Measurements from ENCODE around the gene LSM14B.

The LSM14B gene

DNA sequence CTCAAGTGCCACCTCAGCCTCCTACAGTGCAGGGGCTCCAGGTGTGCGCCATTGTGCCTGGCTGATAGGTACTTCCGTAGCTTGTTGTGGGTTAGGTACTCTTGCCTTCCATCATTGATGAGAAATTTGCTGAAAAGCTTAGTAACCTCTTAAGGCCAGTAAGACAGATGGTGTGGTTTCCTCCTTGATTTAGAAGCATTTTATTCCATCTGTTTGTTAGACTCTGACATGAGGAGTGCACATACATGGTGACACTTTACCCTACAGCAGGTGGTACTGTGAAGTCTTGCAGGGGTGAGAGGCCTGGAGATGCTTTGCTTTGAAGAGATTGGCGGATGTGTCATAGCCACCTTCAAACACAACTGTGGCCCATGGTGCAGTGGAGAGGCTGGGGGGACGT lies 45.8 kb downstream of the LSM14B start:
- Histone ChIP-seq H3K9ac (ENCODE audit: insufficient read length) (no peak overlapping the region), H3K9me3 (ENCODE audit: low read depth, low read length) (no peaks in the 10 kb centered on the region), H3K27ac (no peak overlapping the region), H3K4me3 (no peak overlapping the region), H3K36me3 (ENCODE audit: insufficient read depth, low read length) (peaks cover 20% of the 10 kb centered on the region; the same call in 1 of the 2 replicates)
- TF ChIP-seq POLR2AphosphoS5 (IDR thresholded peaks at IDR 0.05; ENCODE audit: borderline replicate concordance, low read depth, low read length) (no peak), EZH2 (IDR thresholded peaks at IDR 0.05) (no peak), FOXP2 (optimal IDR thresholded peaks at IDR 0.05; ENCODE audit: control extremely low read depth, extremely low read length, insufficient read depth) (no peak)
- DNase-seq (ENCODE audit: low read depth, low spot score): no peak

DNA sequence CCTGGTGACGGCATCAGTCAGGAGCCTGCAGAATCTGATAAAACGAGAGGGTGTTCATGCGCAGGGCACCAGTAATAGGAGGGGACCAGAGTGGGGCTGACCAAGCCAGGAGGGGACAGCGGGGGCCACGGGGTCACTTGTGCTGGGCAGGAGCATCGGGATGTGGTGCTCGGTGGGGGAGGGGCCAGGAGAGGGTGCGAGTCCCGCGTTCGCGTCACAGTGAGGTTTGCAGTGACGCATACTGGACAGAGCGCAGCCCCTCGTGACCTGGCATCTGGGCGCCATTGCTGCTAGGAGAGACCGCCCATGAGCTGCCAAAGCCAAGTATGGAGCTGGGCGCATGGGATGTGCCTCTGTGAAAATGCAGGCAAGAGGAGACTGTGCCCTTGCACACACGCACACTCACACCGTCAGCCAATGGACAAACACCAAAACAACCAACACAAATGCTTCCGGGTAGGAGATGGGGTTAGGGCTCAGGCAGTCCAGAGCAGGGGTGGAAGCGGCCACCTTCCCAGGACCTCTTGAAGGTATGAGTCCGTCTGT lies 46.7 kb downstream of the LSM14B start:
- H3K36me3 ChIP-seq (ENCODE audit: insufficient read depth, low read length): peaks cover 20% of the 10 kb centered on the region; the same call in 1 of the 2 replicates
- no peak overlapping the region for H3K27ac ChIP-seq
- H3K9ac ChIP-seq (ENCODE audit: insufficient read length): no peak overlapping the region
- no peak for DNase-seq (ENCODE audit: low read depth, low spot score)
- H3K4me3 ChIP-seq: no peak overlapping the region
- no peaks in the 10 kb centered on the region for H3K9me3 ChIP-seq (ENCODE audit: low read depth, low read length)
- no peak for TF ChIP-seq POLR2AphosphoS5 (IDR thresholded peaks at IDR 0.05; ENCODE audit: borderline replicate concordance, low read depth, low read length)

DNA sequence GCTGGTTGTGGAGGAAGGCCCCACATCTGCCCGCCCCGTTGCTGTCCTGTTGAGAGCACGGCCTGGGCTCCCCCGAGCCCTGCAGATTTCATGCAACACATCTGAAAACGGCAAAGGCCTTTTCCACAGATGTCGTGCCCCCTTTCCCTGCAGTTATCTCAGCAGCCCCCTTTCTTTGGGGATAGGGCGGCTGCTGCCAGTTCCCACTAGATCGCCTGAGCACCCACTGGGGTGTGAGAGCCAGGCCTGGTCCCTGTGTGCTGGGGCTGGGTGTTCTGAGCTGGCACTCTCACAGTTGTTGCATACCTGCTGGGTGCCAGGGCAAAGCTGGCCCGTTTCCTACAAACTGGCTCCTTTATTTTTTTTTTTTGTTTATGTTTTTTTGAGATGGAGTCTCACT lies 48.3 kb downstream of the LSM14B start:
- no peaks in the 10 kb centered on the region for H3K9me3 ChIP-seq (ENCODE audit: low read depth, low read length)
- no peak for DNase-seq (ENCODE audit: low read depth, low spot score)
- no peak for TF ChIP-seq POLR2AphosphoS5 (IDR thresholded peaks at IDR 0.05; ENCODE audit: borderline replicate concordance, low read depth, low read length)
- no peak for TF ChIP-seq FOXP2 (optimal IDR thresholded peaks at IDR 0.05; ENCODE audit: control extremely low read depth, extremely low read length, insufficient read depth)
- TF ChIP-seq EZH2 (IDR thresholded peaks at IDR 0.05): no peak
- no peak overlapping the region for H3K27ac ChIP-seq
- no peak overlapping the region for H3K4me3 ChIP-seq
- H3K9ac ChIP-seq (ENCODE audit: insufficient read length): no peak overlapping the region
- peaks cover 9% of the 10 kb centered on the region; the same call in 1 of the 2 replicates for H3K36me3 ChIP-seq (ENCODE audit: insufficient read depth, low read length)

DNA sequence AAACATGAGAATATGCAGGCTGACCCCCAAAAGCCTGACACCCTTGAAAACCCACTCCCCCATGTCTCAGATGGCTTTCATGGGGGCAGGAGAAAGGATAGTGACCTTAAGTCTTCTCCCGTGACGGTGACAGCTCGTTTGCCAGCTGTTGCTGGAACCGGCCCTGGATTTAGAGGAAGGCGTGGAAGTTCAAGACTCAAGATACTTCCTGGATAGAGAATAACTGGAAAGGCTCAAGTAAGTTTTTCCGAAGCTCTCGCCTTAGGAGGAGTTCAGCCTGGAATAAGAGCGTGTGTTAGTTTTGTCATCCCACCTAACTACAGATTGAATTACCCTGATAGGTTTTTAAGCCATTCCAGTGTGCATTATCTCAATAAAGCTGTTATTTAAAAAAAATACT lies 49.0 kb downstream of the LSM14B start:
- DNase-seq (ENCODE audit: low read depth, low spot score): no peak
- Histone ChIP-seq H3K27ac (no peak overlapping the region), H3K4me3 (no peak overlapping the region), H3K9ac (ENCODE audit: insufficient read length) (no peak overlapping the region), H3K36me3 (ENCODE audit: insufficient read depth, low read length) (peaks cover 2% of the 10 kb centered on the region; the same call in 1 of the 2 replicates), H3K9me3 (ENCODE audit: low read depth, low read length) (no peaks in the 10 kb centered on the region)
- no peak for TF ChIP-seq FOXP2 (optimal IDR thresholded peaks at IDR 0.05; ENCODE audit: control extremely low read depth, extremely low read length, insufficient read depth)
- no peak for TF ChIP-seq EZH2 (IDR thresholded peaks at IDR 0.05)
- no peak for TF ChIP-seq POLR2AphosphoS5 (IDR thresholded peaks at IDR 0.05; ENCODE audit: borderline replicate concordance, low read depth, low read length)

DNA sequence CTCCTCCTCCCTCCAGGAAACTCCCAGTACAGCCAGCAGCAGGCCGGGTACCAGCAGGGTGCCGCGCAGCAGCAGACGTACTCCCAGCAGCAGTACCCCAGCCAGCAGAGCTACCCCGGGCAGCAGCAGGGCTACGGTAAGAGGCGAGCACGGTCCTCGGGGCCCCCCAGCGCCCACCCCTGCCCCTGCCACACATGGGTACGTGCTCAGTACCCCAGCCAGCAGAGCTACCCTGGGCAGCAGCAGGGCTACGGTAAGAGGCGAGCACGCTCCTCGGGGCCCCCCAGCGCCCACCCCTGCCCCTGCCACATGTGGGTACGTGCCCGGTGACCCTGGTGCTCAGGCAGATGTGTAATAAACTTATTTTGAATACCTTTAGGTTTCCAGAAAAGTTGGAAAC lies 50.4 kb downstream of the LSM14B start:
- H3K9ac ChIP-seq (ENCODE audit: insufficient read length): no peak overlapping the region
- TF ChIP-seq POLR2AphosphoS5 (IDR thresholded peaks at IDR 0.05; ENCODE audit: borderline replicate concordance, low read depth, low read length): no peak
- no peak for TF ChIP-seq EZH2 (IDR thresholded peaks at IDR 0.05)
- TF ChIP-seq FOXP2 (optimal IDR thresholded peaks at IDR 0.05; ENCODE audit: control extremely low read depth, extremely low read length, insufficient read depth): no peak
- H3K4me3 ChIP-seq: no peak overlapping the region
- no peaks in the 10 kb centered on the region for H3K9me3 ChIP-seq (ENCODE audit: low read depth, low read length)
- no peaks in the 10 kb centered on the region; the same call in 1 of the 2 replicates for H3K36me3 ChIP-seq (ENCODE audit: insufficient read depth, low read length)
- H3K27ac ChIP-seq: no peak overlapping the region
- no peak for DNase-seq (ENCODE audit: low read depth, low spot score)

DNA sequence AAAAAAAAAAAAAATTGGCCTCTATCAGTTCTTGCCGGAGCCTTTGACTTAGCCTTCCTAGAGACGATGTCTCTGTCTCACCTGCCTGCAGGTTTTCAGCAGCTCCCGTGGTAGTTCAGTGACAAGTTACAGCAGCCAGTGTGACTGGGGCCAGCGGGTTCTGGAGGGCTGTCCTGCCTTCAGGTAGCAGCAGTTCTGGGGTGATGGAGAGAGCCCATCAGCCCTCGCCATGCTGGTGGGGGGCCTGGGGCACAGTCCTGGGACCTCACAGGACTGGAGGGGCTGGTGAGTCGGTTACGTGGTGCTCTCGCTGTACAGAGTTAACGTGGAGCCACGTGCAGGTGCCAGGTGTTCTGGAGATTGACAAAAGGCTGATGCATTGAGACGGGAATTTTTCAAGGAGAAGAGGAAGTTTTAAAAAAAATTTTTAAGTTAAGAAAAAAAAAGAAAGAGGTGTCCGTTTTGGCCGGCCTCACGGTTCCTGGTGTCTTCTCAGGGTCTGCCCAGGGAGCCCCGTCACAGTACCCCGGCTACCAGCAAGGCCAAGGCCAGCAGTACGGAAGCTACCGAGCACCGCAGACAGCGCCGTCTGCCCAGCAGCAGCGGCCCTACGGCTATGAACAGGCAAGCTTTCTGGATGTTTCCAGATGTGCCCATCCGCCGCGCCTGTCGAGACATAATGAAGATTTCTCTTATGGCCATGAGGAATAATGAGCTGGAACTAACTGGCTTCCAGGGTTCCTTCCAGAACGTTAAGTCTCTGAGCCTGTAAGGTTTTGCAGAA lies 51.9 kb downstream of the LSM14B start:
- Histone ChIP-seq H3K9me3 (ENCODE audit: low read depth, low read length) (no peaks in the 10 kb centered on the region), H3K36me3 (ENCODE audit: insufficient read depth, low read length) (no peaks in the 10 kb centered on the region; the same call in 1 of the 2 replicates), H3K9ac (ENCODE audit: insufficient read length) (no peak overlapping the region), H3K27ac (no peak overlapping the region), H3K4me3 (no peak overlapping the region)
- no peak for DNase-seq (ENCODE audit: low read depth, low spot score)
- TF ChIP-seq EZH2 (IDR thresholded peaks at IDR 0.05) (no peak), POLR2AphosphoS5 (IDR thresholded peaks at IDR 0.05; ENCODE audit: borderline replicate concordance, low read depth, low read length) (no peak), FOXP2 (optimal IDR thresholded peaks at IDR 0.05; ENCODE audit: control extremely low read depth, extremely low read length, insufficient read depth) (no peak)

DNA sequence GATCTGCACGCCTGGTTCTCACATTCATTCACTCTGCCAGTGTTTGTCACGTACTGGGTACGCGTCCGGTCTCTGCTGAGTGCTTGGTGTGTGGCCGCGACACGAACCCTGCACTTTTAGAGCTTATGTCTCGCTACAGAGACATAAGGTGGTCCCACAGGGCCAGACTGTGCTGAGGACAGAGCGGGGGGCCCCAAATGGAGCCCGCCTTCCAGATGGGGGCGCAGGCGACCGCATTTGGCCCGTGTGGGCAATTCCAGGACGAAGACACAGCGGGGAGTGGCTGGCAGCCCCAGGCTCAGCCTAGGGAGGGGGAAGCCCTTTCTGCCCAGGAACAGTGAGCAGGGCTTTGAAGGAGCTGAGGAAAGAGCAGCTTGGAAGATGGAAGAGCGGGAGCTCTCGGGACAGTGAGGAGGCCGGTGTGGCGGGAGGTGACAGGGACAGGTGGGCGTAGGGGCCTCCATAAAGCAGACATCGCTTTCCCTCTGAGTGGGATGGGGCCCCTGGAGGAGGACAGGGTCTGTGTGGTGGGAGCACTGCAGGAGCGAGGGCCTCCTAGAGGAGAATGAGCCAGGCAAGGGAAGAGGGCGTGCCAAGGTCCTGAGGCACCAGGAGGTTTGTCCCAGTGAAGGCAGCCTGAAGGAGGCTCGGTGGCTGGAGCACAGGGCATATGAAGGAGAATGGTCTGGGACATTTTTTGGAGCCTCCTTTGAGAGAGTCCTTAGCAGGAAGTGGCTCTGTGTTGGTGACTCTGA lies 52.8 kb downstream of the LSM14B start:
- no peak overlapping the region for H3K9ac ChIP-seq (ENCODE audit: insufficient read length)
- TF ChIP-seq POLR2AphosphoS5 (IDR thresholded peaks at IDR 0.05; ENCODE audit: borderline replicate concordance, low read depth, low read length): no peak
- TF ChIP-seq FOXP2 (optimal IDR thresholded peaks at IDR 0.05; ENCODE audit: control extremely low read depth, extremely low read length, insufficient read depth): no peak
- TF ChIP-seq EZH2 (IDR thresholded peaks at IDR 0.05): no peak
- H3K27ac ChIP-seq: no peak overlapping the region
- no peaks in the 10 kb centered on the region; the same call in 1 of the 2 replicates for H3K36me3 ChIP-seq (ENCODE audit: insufficient read depth, low read length)
- H3K9me3 ChIP-seq (ENCODE audit: low read depth, low read length): no peaks in the 10 kb centered on the region
- no peak overlapping the region for H3K4me3 ChIP-seq
- DNase-seq (ENCODE audit: low read depth, low spot score): no peak

DNA sequence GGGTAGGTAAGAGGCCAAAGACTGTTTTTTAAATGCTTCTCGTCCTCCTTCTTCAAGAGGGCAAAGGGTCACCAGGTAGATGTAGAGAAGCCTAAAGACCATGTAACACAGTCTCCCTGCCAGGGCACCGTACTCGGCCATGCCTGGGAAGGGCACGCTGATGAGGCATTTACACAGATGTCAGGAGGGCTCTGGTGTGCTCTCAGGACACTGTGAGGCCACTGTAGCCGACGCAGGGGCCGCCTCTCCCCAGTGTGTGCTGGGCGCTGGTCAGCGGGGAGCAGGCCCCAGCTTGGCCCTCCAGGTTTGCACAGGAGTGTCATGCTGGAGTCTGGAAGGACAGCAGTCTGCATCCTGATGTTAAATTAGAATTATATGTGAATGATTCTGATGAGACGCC lies 53.4 kb downstream of the LSM14B start:
- TF ChIP-seq EZH2 (IDR thresholded peaks at IDR 0.05): no peak
- TF ChIP-seq FOXP2 (optimal IDR thresholded peaks at IDR 0.05; ENCODE audit: control extremely low read depth, extremely low read length, insufficient read depth): no peak
- TF ChIP-seq POLR2AphosphoS5 (IDR thresholded peaks at IDR 0.05; ENCODE audit: borderline replicate concordance, low read depth, low read length): no peak
- H3K36me3 ChIP-seq (ENCODE audit: insufficient read depth, low read length): no peaks in the 10 kb centered on the region; the same call in 1 of the 2 replicates
- H3K9ac ChIP-seq (ENCODE audit: insufficient read length): no peak overlapping the region

More for the DNA sequence above, 53.4 kb downstream of the LSM14B start:
- Histone ChIP-seq H3K4me3 (no peak overlapping the region), H3K9me3 (ENCODE audit: low read depth, low read length) (no peaks in the 10 kb centered on the region), H3K27ac (no peak overlapping the region)
- no peak for DNase-seq (ENCODE audit: low read depth, low spot score)

Measured in SK-N-MC (cell line).